Measurements from ENCODE around the gene TRABD2B. TPM values are rescaled to one million over a fixed set of nuclear protein-coding genes. Genes with fewer than 3 reads are reported as not detected.

Gene TRABD2B
- total and polyA plus RNA-seq, 8 donors: 1.6 to 3.8 (median 3.0) TPM

DNA sequence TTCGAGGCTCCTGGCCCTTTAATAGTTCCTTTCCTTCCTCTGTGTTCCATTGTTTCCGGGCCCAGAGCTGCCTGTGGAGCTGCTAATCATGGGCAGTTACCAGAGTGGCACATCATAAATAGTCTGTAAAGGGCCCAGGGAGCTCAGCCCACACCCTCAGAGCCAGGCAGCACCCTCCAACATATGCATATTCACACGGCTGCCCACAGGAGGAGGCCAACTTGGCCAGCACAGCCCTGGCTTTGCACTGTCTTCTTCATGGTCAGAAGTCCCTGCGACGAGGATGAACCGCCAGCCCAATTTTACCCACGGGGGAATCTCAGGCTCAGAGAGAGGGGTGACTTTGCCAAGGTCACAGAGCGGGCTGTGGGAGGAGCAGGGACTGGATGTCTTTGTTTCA, 172.5 kb downstream of the TRABD2B start:
- H3K4me1 ChIP-seq: no peaks in the 10 kb centered on the region
- FAIRE-seq (no peak), DNase-seq (no peak), ATAC-seq (no peak)
- intact Hi-C loops (cut with DNase I): no loop called here
- H3K27ac ChIP-seq: no peak overlapping the region
- H3K4me3 ChIP-seq: no peak overlapping the region
- no peaks in the 10 kb centered on the region for H3K36me3 ChIP-seq
- TF ChIP-seq, protein P1, sequence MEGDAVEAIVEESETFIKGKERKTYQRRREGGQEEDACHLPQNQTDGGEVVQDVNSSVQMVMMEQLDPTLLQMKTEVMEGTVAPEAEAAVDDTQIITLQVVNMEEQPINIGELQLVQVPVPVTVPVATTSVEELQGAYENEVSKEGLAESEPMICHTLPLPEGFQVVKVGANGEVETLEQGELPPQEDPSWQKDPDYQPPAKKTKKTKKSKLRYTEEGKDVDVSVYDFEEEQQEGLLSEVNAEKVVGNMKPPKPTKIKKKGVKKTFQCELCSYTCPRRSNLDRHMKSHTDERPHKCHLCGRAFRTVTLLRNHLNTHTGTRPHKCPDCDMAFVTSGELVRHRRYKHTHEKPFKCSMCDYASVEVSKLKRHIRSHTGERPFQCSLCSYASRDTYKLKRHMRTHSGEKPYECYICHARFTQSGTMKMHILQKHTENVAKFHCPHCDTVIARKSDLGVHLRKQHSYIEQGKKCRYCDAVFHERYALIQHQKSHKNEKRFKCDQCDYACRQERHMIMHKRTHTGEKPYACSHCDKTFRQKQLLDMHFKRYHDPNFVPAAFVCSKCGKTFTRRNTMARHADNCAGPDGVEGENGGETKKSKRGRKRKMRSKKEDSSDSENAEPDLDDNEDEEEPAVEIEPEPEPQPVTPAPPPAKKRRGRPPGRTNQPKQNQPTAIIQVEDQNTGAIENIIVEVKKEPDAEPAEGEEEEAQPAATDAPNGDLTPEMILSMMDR (IDR thresholded peaks at IDR 0.05): no peak
- no peaks in the 10 kb centered on the region for H3K9me3 ChIP-seq
- no peaks in the 10 kb centered on the region for H3K27me3 ChIP-seq
- WGBS, 2 donors: 67 to 68% methylated on average over 8 of the region's 8 CpGs

DNA sequence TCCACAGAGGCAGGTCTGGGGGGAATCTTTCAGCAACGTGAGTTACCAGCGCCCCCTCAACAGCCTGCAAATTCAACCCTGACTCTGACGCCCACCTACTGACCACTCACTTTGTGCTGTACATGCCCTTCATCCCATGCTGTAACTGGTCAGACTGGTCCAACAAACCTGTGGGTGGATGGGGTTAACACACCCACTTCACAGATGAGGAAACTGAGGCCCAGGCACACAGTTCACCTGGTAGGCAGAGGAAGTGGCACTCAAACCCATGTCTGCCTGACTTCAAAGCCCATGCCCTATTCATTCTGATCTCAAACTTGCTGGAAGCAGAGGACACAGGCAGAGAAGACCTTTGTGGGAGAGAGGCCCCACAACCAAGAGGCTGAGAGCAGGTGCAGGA, 172.9 kb downstream of the TRABD2B start:
- FAIRE-seq (no peak), DNase-seq (no peak), ATAC-seq (no peak)
- TF ChIP-seq, protein P1 (IDR thresholded peaks at IDR 0.05): no peak
- Histone ChIP-seq H3K36me3 (no peaks in the 10 kb centered on the region), H3K4me3 (no peak overlapping the region), H3K27me3 (no peaks in the 10 kb centered on the region), H3K9me3 (no peaks in the 10 kb centered on the region), H3K4me1 (no peaks in the 10 kb centered on the region), H3K27ac (no peak overlapping the region)
- intact Hi-C loops (cut with DNase I): no loop called here
- 88 to 89% methylated on average over 3 of the region's 3 CpGs for WGBS, 2 donors

DNA sequence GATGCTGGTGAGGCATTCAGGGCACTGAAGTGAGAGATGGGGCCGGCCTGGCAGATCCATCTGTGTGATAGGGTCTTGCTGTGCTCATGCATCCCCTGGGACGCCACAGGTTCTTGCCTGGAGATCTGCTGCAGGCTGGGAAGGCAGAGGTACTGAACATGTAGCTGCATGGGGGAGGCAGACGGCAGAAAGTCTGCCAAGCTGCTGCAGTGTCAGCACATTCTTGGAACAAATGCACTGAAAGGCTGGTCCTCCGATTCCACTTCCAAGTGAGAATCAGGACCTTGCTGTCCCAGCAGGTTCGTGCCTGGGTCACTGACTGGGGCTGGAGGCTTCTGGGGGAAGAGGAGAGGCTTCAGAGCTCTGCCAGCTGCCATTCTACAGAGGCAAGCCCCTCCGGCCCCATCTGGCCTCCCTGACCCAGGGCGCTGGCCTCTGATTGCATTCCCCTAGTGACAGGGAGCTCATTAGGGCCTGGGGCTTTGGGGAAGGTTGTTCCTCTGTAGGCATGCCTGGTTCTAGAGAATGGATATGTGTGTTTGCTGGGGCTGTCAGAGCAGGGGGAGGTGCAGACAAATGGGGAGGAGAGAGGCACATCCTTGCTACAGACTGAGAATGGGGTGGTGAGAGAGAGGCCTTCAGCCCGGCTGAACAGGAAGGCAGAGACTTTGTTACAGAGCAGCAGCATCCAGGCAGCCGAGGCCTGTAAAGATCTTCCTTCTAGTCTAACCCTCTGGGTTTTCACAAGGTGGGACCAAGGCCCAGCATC, 174.0 kb downstream of the TRABD2B start:
- Histone ChIP-seq H3K9me3 (no peaks in the 10 kb centered on the region), H3K4me3 (no peak overlapping the region), H3K27ac (no peak overlapping the region), H3K36me3 (no peaks in the 10 kb centered on the region), H3K4me1 (no peaks in the 10 kb centered on the region), H3K27me3 (no peaks in the 10 kb centered on the region)
- TF ChIP-seq, protein P1 (IDR thresholded peaks at IDR 0.05): no peak
- FAIRE-seq (no peak), ATAC-seq (no peak), DNase-seq (no peak)
- intact Hi-C loops (cut with DNase I): no loop called here
- 66 to 74% methylated on average over 9 of the region's 9 CpGs for WGBS, 2 donors

DNA sequence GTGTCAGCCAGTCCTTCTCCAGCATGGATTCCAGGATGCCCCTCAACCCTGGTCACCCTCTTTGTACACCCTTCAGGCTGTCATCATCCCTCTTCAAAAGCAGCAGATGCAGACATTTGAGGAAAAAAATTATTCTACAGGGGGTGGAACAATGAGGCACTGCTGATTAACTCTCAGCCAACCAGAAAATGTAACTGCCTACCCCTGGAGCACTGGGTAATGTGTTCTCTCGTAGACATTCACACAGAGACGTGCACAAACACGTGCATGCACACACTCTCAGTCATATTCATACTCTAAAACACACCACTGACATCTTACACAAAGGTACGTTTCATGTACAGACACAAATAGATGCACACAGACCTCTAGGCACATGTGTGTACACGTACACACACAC, 175.4 kb downstream of the TRABD2B start:
- TF ChIP-seq, protein P1 (IDR thresholded peaks at IDR 0.05): no peak
- DNase-seq (no peak), ATAC-seq (no peak), FAIRE-seq (no peak)
- Histone ChIP-seq H3K36me3 (no peaks in the 10 kb centered on the region), H3K27ac (no peak overlapping the region), H3K27me3 (no peaks in the 10 kb centered on the region), H3K4me1 (no peaks in the 10 kb centered on the region), H3K4me3 (no peak overlapping the region), H3K9me3 (no peaks in the 10 kb centered on the region)
- WGBS, 2 donors: 65% methylated on average over 5 of the region's 5 CpGs
- intact Hi-C loops (cut with DNase I): no loop called here

DNA sequence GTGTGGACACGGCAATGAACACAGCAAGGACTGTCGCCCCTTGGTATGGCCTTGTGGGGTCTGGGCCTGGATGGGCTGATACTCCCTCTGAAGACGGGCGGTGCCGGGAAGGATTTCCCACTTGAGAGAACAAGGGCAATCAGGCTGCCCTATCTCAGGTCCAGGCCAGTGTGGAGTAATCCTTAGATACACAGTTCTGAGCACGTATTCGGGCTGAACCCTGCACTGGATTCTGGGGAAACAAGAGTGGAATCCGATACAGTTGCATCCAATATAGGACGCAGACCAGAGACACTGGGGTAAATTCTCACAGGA, 177.7 kb downstream of the TRABD2B start:
- Histone ChIP-seq H3K36me3 (no peaks in the 10 kb centered on the region), H3K27me3 (no peaks in the 10 kb centered on the region), H3K27ac (no peak overlapping the region), H3K9me3 (no peaks in the 10 kb centered on the region), H3K4me3 (no peak overlapping the region), H3K4me1 (no peaks in the 10 kb centered on the region)
- intact Hi-C loops (cut with DNase I): no loop called here
- no peak for ATAC-seq
- TF ChIP-seq, protein P1 (IDR thresholded peaks at IDR 0.05): no peak
- DNase-seq: no peak
- WGBS, 2 donors: 83 to 87% methylated on average over 9 of the region's 9 CpGs
- FAIRE-seq: no peak
